T-helper 1 cell (primary cell): ENCODE data around the gene AQR.
"Not testable (repeated sequence)": the region's sequence is repeated elsewhere in the genome, so short reads cannot be mapped to it uniquely, and the experiment has no call there.

Experiments
- DNase-seq, 5 donors: peaks; one replicate each; pipeline ENCODE4 v3.0.0-alpha.2; 2012 to 2020
- total RNA-seq, 4 donors: gene quantifications; one replicate each; lab custom pipeline; 2026; lab: John Stamatoyannopoulos, UW

AQR gene
- total RNA-seq: 94.7 to 140 (median 121) reads per million in 4 donors

- peak; percentile 85 to 96 (median 86) for DNase-seq
These were observed at the start of gene AQR for GRCh38 chr15:34969340-34970097. Gene AQR, minus strand, starts transcription at chr15:34969742. Its CDS starts 129 bp downstream, at chr15:34969613.

- no peak for DNase-seq
These were observed 44.7 kb upstream of the AQR start for GRCh38 chr15:35014241-35014640.

DNA sequence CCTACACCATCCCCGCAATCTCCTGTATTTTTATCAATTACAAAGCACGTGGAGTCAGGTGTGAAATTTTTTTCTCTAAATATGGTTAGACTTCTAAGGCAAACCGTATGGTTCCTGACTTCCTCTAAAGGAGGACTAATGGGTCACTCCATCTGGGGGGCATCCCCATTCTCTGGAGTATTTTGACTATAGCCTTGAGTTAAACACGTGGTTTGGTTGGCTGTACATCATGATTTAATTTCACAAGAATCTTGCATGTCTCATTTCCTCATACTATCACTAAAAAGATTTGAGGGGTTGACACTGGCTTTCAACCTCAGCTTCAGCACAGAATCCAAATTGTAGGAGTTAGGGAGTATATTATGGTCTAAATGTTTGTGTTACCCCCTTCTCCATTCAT, 43.8 kb upstream of the AQR start:
- no peak for DNase-seq

GRCh38 chr15:35007397-35007796, 37.9 kb upstream of the AQR start:
- DNase-seq: no peak

DNA sequence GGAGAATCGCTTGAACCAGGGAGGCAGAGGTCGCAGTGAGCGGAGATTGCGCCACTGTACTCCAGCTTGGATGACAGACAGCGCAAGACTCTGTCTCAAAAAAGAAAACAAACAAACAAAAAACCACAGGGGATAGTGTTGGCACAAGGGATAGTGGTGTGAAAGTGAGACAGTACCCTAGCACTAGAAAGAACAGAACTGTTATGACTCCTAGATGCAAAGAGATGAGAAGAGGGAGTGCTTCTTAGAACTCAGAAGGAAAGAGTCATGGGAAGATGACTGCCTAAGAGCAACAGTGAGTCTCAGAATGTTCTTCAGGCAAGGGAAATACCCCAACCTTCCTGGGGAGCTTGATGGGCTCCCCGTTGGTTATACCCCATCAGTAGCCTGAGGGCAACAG, 36.4 kb upstream of the AQR start:
- no peak for DNase-seq

GRCh38 chr15:35003928-35004327, 34.4 kb upstream of the AQR start:
- DNase-seq: no peak

DNA sequence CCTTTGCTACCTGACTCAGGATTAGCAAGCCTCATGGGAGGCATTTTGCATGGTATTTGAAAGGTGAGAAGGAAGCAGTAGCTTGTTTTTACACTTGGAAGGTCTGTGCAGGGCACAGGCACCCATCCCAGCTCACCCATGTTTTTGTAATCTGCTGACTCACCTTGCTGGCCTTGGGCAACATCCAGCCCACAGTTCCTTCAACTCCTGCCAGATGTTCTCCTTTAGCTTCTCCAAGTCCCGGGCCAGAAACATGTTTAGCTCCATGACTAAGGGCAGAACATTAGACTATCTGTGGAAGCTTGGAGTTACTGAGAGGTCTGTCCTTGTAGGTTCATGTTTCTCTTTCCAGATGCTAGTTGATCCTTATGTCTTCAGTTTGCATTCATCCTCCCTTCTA, 31.0 kb upstream of the AQR start:
- no peak for DNase-seq

DNA sequence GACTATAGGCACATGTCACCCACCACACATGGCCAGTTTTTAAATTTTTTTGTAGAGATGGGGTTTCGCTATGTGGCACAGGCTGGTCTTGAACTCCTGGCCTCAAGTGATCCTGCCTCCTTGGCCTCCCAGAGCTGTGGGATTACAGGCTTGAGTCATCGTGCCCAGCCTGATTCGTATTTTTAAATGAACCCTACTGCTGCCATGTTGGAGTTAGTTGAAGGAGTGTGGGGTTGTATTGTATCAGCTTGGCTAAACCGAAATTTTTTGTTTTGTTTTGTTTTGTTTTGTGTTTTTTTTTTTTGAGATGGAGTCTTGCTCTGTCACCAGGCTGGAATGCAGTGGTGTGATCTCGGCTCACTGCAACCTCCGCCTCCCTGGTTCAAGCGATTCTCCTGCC, 30.4 kb upstream of the AQR start:
- DNase-seq: no peak

GRCh38 chr15:34994925-34995324, 25.4 kb upstream of the AQR start:
- DNase-seq: no peak

DNA sequence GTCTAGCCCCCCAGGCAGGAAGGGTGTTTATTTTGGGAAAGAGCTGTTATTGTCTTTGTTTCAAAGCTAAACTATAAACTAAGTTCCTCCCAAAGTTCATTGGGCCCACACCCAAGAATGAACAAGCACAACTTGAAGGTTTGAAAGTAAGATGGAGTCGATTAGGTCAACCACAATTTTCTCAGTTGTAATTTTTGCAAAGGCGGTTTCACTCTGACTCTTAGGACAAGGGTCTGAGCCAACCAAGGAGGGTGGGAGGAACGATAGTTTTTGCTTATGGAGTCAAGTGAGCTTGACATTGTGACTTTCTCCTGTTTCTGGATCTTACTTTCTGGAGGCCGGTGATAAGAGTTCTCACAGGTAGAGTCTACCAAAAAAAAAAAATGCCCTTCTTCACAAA, 24.3 kb upstream of the AQR start:
- DNase-seq: peak in 1 of 5 donors; percentile 87

DNA sequence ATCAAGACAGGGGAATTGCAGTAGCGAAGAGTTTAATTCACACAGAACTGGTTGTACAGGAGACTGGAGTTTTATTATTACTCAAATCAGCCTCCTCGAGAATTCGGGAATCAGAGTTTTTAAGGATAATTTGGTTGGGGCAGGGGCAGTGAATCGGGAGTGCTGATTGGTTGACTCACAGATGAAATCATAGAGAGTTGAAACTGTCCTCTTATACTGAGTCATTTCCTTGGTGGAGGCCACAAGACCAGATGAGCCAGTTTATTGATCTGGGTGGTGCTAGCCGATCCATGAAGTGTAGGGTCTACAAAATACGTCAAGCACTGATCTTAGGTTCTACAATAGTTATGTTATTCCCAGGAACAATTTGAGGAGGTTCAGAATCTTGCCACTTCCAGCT, 23.9 kb upstream of the AQR start:
- DNase-seq: peak in 1 of 5 donors; percentile 75

DNA sequence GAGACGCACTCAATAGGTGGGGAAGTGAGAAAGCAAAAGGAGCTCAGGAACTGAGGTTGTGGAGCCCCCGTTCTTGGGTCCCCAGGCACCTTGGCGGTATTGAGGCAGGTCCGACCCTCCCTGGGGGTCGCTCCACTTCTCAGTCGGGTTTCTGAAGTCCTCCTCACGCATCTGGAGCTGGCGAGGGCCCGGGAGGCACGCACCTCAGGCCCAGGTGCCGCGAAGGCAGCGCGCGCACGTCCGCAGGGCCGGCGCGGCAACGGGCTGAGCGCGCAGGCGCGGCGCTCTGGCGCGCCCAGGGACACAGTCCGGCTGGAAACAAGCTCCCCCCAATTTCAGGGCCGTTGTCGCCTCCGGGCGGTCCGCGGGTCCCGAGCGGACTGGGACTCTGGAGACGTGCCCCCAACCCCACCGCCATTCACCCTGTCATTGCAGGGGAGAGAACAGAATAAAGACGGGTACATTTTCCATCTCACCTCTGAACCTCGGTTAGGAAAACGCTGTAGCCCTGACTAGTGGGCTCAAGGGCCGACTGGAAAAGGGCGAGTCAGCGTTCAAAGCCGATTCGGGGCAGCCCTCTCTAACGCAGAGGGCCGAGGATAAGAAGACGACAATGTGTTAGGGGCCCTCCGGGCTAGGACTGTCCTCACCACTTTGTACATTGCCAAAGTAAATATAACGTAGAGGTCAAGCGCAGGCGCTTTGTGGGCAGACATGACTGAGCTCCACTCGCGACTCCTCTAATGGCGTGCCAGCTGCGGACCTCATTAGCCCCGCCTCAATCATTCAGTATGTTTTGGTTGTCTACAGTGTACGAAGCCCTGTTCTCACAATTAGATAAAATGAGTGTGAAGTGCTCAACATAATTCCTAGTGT, 18.7 kb upstream of the AQR start, which contains the start of gene ZNF770:
ZNF770 (minus strand) TSS at position 261 of the 876 bp plus-strand sequence. CDS start 4,853 bp downstream, outside the sequence.
- peak; percentile 53 to 84 (median 76) for DNase-seq

- DNase-seq: no peak
These were observed 18.1 kb upstream of the AQR start for GRCh38 chr15:34987609-34988026.

DNA sequence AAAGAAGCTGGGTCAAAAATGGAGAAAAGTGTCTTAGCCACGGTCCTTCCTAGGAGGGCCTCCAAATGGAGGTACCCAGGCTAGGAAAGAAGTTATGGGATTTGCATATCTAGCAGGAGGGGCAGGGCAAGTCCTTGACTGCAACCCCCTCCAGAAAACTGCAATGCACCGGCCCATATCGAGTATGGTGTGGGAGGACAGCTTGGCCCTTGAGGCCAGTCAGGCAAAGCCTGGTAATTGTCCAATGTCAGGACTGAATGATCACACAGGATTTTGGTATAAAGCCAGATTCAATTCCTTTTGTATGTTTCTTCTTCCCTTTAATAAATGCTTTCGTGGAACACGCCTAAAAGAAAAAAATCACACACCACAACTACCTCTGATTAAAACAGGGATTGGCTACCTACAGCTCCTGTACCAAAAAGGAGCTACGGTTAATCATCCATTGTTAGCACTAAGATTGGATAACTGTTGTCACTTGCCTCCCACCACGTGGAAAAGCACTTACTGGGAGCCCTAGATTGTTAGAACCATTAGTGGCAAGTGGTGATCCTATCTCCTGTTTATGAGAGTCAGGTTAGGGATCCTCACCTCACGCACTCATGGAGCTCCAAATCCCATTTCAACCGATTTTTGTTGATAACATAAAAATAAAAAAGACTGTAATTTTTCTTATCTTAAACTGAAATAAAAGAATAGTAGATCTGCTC, 17.4 kb upstream of the AQR start:
- no peak for DNase-seq

DNA sequence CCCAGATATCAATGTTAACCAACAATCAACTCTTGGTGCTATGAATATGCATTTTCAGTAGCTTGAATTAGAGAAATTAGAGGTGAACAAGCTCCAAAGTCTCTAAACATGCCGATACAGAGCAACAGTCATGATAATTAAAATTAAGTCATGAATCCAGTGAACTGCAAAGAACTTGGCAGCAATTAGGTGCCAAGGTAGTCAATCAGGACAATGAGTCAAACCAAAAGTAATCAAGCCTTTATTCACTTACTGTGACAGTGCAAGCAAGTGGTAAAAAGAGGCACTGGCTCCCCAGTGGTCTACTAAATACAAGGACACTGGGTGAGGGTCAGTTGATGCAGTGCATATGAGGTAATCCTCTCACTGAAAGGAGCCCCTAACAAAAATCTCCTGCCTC, 16.8 kb upstream of the AQR start:
- no peak for DNase-seq

DNA sequence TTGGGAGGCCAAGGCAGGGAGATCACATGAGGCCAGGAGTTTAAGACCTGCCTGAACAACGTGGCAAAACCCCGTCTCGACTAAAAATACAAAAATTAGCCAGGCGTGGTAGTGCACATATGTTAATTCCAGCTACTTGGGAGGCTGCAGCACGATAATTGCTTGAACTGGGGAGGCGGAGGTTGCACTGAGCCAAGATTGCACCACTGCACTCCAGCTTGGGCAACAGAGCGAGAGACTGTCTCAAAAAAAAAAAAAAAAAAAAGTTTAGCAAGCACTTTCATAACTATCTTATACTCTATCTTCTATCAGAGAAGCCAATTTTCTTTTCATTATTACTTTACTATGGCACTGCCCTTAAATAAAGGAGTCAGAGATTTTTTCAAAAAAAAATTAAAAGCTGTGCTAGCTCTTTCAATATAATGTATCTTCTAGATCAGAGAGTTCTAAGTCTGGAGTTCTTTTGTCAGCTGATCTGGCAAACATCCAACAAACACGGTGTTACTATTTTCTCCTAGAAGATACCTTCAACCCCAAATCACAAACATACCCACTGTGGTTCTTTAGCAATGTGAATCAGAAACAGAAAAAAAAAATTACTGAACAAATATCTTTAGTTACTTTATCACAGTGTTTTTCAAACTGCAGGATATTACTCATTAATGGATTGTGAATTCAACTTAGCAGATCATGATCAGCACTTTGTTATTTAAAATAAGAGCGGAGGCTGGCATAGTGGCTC, 15.5 kb upstream of the AQR start:
- DNase-seq: no peak

DNA sequence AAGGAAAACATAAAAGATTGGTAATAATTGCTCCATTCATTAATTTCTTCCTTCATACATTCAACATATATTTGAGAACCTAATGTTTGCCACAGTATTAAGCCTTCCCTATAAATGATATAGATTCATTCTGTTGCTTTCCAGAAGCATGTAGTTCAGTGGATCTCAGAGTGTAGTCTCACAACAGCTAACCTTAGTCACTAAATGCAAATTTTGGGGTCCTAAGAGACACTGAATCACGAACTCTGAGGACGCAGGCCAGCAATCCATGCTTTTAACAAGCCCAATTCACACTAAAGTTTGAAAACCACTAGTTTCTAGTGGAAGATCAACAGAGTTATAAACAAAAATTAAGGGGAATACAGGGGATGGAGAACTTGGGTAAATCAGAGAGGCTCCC, 7.2 kb upstream of the AQR start:
- no peak for DNase-seq

- no peak for DNase-seq
These were observed 6.5 kb upstream of the AQR start for GRCh38 chr15:34976073-34976472.

DNA sequence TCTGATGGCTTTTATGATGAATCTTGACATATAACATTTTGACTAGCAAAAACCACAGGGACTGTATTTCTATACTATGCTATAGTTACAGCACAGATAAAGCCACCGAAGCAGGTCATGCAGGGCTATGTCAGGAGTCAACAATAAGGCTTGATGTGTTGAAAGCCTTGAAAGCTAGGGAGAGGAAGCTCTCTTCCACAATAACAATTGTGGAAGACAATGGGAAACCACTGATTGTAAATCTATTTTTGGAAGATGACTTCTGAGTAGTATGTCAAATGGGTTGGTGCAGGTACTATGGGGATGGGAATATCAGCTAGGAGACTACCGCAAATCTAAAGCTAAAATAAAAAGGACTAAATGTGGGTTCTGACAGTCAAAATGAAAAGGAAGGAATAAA, 4.0 kb upstream of the AQR start:
- no peak for DNase-seq

GRCh38 chr15:34970098-34970643, 629 bp upstream of the AQR start:
- DNase-seq: not testable (repeated sequence)

DNA sequence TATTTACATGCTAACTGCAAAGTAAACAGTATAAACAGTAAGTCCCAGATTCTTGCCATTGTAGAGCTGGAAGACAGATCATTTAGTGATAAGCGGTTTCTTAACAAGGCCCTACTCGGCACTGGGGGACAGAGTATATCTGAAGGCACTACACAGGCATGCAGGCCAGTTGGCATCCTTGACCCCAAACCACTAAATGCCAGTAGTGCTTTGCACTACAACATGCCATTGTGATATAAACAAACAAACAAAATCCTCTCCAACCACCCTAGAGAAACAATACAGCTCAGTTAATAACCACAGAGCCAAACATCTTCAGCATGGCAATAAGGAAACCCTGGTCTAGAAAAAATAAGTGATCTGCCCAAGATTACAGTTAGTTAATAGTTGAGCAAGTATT, 5.3 kb downstream of the AQR start:
- no peak for DNase-seq

DNA sequence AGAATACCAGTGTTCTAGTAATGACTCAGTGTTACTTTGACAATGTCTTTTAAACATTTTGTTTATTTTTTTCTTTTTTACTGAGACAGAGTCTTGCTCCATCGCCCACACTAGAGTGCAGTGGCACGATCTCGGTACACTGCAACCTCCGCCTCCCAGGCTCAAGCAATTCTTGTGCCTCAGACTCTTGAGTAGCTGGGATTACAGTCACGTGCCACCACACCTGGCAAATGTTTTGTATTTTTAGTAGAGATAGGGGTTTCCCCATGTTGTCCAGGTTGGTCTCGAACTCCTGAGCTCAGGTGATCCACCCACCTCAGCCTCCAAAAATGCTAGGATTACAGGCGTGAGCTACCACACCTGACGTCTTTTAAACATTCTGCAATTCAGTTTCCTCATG, 15.7 kb downstream of the AQR start:
- no peak for DNase-seq
